Activated effector memory CD4-positive, alpha-beta T cell treated with anti-CD3 and anti-CD28 coated beads, Interleukin-2, amount 50 U/mL, for 16 hours (primary cell): ENCODE data around the gene ASCL2.

Experiments used
- DNase-seq: peaks from one replicate; pipeline ENCODE4 v3.0.0-alpha.2; 2020

Gene ASCL2

GRCh38 chr11:2307501-2308331 lies 37.3 kb upstream of the ASCL2 start:
- DNase-seq = peak; percentile 57

GRCh38 chr11:2306877-2307500 lies 36.6 kb upstream of the ASCL2 start:
- peak; percentile 50 for DNase-seq

GRCh38 chr11:2306452-2306823 lies 36.0 kb upstream of the ASCL2 start:
- DNase-seq = no peak

- DNase-seq = peak; percentile 65
Measured at GRCh38 chr11:2305788-2306451, 35.5 kb upstream of the ASCL2 start.

- DNase-seq = peak; percentile 93
Measured at GRCh38 chr11:2305140-2305778, 34.9 kb upstream of the ASCL2 start.

- DNase-seq = peak; percentile 54
Measured at GRCh38 chr11:2304506-2305139, 34.2 kb upstream of the ASCL2 start.

- DNase-seq = peak; percentile 59
Measured at GRCh38 chr11:2303627-2304505, 33.5 kb upstream of the ASCL2 start.

- DNase-seq = peak; percentile 63
Measured at GRCh38 chr11:2302896-2303626, 32.7 kb upstream of the ASCL2 start.

- no peak for DNase-seq
Measured at GRCh38 chr11:2302306-2302895, 32.0 kb upstream of the ASCL2 start.

- DNase-seq = peak; percentile 84
Measured at GRCh38 chr11:2301631-2302305, 31.4 kb upstream of the ASCL2 start, which contains the start of the genes C11orf21 and TSPAN32. Gene C11orf21 (minus strand): TSS chr11:2301918. CDS start chr11:2301808, 110 bp downstream. Gene TSPAN32 (plus strand): TSS chr11:2302013. CDS start chr11:2302150, 137 bp downstream.

- DNase-seq = no peak
Measured at GRCh38 chr11:2300936-2301630, 30.7 kb upstream of the ASCL2 start.

- no peak for DNase-seq
Measured at GRCh38 chr11:2300290-2300935, 30.0 kb upstream of the ASCL2 start.

GRCh38 chr11:2299773-2300172 lies 29.4 kb upstream of the ASCL2 start:
- no peak for DNase-seq

GRCh38 chr11:2298795-2299761 lies 28.7 kb upstream of the ASCL2 start:
- DNase-seq = peak; percentile 67

- DNase-seq = no peak
Measured at GRCh38 chr11:2298131-2298794, 27.9 kb upstream of the ASCL2 start.

GRCh38 chr11:2297623-2298030 lies 27.2 kb upstream of the ASCL2 start:
- DNase-seq = no peak
